Stimulated activated CD4-positive, alpha-beta T cell treated with anti-CD3 and anti-CD28 coated beads, Interleukin-2, amount 100 ng/mL, for 4 hours (primary cell): ENCODE measurements around the gene TESK1.
"Not testable (repeated sequence)": the region's sequence is repeated elsewhere in the genome, so short reads cannot be mapped to it uniquely, and the experiment has no call there.

ENCODE experiments used
- DNase-seq: peaks from one replicate; pipeline ENCODE4 v3.0.0-alpha.2; 2020; ENCODE audit warnings: low read depth

The TESK1 gene

GRCh38 chr9:35579659-35580227, 25.3 kb upstream of the TESK1 start:
- not testable (repeated sequence) for DNase-seq

DNA sequence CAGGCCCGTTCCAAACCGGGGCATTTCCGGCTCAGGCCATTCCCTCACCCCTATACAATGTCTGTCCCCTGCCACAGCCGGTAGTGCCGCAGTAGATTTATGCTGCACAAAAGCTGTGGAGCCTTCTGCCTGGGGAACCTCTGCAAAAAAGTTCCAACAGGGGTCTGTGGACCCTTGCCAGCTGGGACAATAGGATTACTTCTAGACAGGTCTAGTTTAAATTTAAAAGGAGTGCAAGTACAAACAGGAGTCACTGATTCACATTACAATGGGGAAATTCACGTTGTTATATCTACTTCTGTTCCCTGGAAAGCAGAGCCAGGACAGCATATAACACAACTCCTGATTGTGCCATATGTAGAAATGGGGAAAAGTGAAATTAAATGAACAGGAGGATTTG, 21.5 kb upstream of the TESK1 start:
- DNase-seq, result not testable (repeated sequence)

- not testable (repeated sequence) for DNase-seq
These were observed 20.4 kb upstream of the TESK1 start for GRCh38 chr9:35584681-35585080.

GRCh38 chr9:35588506-35588905, 16.6 kb upstream of the TESK1 start:
- DNase-seq, result not testable (repeated sequence)

DNA sequence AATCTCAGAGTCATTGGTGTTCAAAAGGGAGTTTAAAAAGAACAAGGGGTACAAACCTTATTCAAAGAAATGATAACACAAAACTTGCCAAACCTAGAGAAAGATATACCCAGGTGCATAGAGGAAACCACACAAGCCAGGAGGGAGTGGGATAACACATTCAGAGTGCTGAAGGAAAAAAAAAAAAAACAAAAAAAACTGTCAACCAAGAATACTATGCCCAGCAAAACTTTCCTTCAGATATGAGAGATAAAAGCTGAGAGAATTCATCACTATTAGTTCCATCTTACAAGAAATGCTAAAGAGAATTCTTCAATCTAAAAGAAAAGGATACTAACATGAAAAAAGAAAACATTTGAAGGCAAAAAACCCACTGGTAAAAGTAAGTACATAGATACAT, 11.5 kb upstream of the TESK1 start:
- DNase-seq, result no peak

DNA sequence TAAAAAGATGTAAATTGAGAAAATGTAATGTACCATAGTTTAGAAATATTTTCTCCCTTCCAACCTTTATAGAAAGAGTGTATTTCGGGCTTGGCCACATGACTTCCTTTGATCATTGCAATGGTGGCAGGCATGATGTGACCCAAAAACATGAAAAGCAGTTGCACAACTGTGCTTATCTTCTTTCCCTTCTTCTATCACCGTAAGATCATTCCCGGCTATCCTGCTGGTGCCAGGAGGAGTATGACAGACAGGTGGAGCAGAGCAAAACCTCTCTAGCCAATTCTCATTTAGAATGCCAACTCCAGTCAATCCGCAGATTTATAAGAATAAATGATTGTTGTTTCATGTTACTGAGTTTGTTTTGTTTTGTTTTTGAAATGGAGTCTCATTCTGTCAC, 10.6 kb upstream of the TESK1 start:
- no peak for DNase-seq

DNA sequence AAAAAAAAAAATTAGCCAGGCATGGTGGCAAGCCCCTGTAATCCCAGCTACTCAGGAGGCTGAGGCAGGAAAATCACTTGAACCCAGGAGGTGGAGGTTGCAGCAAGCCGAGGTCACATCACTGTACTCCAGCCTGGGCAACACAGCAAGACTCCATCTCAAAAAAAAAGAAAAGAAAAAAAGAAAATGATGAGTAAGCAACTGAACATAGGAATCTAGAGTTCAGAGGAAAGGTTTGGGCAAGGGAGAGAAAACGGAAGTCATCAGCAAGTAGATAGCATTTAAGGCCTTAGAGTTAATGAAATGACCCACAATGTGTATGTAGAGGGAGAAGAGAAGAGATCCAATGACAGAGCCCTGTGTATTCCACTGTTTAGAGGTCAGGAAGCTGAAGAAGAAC, 8.2 kb upstream of the TESK1 start:
- DNase-seq, result not testable (repeated sequence)

DNA sequence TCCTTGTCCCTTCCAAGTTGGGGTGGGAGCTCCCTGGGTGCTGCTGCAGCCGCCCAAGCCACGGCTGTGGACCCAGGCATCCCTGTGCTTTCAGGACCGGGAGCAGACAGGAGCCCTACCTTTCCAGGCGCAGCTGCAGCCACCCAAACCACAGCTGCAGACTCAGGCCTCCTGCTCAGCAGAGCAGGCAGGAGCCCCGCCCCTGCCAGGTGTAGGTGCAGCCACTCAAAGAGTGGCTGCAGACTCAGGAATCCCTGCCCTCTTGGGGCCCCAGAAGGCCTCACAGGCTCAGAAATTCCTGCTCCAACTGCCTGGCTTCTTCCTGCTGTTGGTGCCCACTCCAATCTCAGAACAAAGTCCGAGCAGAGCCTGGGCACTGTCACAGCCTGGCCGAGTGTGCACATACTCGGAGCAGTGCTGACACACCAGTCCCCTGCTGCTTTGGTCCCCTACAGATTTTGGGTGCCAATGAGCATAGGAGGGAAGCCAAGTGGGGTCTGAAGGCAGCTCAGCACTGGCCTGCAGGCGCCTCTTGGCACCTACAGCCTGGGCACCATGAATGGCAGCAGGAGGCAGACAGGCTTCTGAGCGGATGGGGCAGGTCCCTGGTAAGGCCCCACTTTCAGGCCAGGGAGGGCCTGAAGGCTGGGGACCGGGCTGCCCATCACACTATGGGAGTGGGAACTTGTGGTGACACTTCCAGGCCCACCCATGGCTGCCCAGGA, 6.0 kb upstream of the TESK1 start:
- DNase-seq, result no peak

DNA sequence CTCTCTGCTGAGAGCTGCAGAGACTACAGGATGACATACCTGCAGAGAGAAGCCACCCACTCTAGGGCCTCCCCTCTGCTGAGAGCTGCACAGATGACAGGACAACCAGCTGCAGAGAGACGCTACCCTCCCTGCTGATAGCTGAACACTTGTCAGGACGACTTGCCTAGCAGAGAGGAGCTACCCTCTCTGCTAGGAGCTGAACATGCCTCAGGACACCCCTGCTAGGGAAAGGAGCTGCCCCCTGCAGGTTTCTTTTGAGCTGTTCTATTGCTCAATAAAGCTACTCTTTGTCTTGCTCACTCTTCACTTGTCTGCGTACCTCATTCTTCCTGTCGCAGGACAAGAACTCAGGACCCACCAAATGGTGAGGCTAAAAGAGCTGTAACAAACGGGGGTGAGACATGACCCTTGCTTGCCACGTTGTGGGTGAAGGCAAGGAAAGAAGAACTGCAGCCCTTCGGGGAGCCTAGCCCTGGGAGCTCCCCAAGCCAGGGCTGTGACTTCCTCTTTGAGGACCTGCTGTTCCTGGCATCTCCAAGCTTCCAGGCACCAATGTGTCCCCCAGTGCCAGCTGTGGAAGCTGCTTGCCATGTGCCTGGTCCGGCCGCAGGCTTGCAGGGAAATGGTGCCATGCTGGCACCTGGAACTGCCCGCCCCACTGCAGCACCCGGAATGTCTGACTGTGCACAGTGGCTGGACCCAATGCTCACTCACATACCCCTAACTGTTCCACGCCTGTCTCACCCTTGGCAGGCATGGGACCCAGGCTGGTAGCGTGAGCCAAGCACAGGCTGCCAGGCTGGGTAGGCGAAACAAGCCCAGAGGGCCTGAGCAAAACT, 5.1 kb upstream of the TESK1 start:
- DNase-seq, result no peak

- no peak for DNase-seq
These were observed 1.5 kb upstream of the TESK1 start for GRCh38 chr9:35603506-35603985.

GRCh38 chr9:35603986-35604577, 980 bp upstream of the TESK1 start:
- peak; percentile 99 for DNase-seq

DNA sequence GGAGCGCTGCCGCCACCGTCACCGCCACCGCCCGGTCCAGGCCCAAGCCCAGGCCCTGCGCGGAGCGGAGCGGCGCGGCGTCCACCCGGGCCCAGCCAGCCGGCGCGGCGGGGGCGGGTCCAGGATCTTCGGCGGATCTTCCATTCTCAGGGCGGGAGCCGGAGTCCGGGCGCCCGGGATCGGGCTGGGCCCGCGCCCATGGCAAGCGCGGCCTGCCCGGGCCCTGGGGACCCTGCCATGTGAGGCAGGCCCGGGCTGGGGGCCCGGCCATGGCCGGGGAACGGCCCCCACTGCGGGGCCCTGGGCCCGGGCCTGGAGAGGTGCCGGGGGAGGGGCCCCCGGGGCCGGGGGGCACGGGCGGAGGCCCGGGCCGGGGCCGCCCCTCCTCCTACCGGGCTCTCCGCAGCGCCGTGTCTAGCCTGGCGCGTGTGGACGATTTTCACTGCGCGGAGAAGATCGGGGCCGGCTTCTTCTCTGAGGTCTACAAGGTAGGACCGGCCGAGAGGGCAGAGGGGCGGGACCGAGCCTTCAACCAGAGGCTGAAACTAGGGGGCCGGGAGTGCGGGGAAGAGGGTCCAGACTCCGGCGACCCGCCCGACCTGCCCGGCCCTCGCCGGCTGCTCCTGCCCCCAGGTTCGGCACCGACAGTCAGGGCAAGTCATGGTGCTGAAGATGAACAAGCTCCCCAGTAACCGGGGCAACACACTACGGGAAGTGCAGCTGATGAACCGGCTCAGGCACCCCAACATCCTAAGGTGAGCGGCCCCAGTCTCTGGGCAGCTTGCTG, 482 bp downstream of the TESK1 start:
- no peak for DNase-seq

DNA sequence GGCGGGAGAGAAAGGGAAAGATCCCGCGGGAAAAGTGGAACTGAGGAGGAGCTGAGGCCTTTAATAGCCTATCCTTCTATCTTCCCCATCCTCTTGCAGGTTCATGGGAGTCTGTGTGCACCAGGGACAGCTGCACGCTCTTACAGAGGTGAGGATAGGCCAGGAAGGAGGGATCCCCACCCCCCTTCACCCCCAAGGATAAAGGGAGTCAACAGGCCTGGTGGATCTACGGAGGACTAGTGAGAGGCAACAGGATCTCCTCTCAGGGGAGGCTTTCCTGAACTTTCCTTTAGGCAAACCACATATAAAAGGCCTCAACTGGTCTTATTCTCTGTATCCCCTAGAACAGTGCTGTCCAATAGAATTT, 1.1 kb downstream of the TESK1 start:
- no peak for DNase-seq

DNA sequence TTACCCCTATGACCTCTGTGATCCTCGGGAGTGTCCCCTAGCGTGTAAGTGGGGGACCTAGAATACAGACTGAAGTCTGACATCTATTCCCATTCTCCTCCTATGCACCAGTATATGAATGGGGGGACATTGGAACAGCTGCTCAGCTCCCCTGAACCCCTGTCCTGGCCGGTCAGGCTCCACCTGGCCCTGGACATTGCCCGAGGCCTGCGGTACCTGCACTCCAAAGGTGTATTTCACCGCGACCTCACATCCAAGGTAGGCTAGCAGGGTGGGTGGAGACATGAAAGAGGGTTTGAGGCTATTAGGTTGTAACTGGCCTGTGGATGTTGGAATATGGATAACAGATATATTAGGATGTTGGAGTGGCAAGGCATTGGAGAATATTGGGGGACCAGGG, 1.7 kb downstream of the TESK1 start:
- no peak for DNase-seq

GRCh38 chr9:35608221-35608620, 3.2 kb downstream of the TESK1 start:
- DNase-seq, result no peak

GRCh38 chr9:35609001-35609819, 4.1 kb downstream of the TESK1 start:
- DNase-seq, result no peak

DNA sequence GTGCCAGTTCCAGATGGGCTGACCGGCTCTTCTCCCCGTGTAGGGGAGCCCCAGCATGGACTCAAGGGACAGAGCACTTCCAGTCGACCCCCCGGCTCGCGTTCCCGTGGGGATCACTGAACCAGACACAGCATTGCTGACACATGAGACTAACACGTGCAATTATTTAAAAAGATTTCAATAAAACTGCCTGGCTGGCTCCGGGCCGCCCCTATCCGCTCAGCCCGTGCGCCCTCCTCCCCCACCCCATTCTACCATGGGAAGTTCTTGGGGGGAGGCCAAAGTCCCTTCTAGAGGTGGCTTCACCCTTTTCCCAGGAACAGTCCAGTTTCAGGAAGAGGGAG, 4.7 kb downstream of the TESK1 start:
- DNase-seq, result no peak

DNA sequence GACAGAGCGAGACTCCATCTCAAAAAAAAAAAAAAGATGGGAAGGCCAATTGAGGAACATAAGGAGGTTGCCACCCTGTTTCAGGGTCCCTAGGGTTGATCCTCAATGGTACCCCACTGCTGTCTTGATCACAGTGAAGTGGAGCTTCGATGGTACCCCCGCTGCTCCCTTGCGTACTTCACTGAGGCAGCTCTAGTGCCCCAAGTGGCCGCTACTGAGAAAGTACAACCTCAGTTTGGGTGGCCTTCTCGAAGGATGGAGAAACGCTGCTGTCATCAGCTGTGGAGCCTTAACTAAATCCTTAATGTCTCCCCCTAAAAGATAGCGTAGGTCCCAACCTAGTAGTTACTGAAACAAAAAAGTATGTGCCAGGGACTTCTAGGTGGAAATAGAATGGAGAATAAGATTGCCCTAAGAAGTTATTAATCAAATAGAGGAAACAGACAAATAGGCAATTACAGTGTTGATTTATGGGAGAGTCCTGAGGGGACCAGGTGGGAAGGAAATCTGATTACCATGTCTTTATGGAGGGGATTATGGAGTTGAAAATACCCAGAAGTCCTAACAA, 6.3 kb downstream of the TESK1 start:
- DNase-seq, result peak; percentile 42

DNA sequence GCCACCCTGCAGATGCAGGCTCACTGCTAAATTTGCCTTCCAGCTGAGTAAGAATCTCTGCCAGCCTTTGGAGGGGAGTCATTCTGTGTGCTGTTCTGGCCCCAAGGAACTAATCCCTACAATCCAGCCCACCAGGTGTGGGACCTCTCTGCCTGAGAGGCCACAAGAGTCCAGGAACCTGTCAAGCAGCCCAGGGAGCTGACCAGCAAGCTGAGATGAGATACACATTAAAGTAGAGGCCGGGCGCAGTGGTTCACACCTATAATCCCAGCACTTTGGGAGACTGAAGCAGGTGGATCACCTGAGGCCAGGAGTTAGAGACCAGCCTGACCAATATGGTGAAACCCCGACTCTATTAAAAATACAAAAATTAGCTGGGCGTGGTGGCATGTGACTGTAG, 7.0 kb downstream of the TESK1 start:
- not testable (repeated sequence) for DNase-seq

- DNase-seq, result no peak
These were observed 7.8 kb downstream of the TESK1 start for GRCh38 chr9:35612843-35613242.
